HG02642 (cell line): ENCODE measurements around the gene HOXA10.

Experiments used
- ATAC-seq: cut with Tn5 transposase; IDR thresholded peaks from one replicate; pipeline ENCODE4 v1.9.1; 2021; ENCODE audit warnings: mild to moderate bottlenecking; ENCODE audit not compliant: unreplicated experiment, poor library complexity

HOXA10 gene

GRCh38 chr7:27180431-27181420 lies 6.6 kb upstream of the HOXA10 start:
- no peak for ATAC-seq

- ATAC-seq = no peak
Measured at GRCh38 chr7:27179503-27180430, 5.6 kb upstream of the HOXA10 start.

- no peak for ATAC-seq
Measured at GRCh38 chr7:27179030-27179429, 4.9 kb upstream of the HOXA10 start.

DNA sequence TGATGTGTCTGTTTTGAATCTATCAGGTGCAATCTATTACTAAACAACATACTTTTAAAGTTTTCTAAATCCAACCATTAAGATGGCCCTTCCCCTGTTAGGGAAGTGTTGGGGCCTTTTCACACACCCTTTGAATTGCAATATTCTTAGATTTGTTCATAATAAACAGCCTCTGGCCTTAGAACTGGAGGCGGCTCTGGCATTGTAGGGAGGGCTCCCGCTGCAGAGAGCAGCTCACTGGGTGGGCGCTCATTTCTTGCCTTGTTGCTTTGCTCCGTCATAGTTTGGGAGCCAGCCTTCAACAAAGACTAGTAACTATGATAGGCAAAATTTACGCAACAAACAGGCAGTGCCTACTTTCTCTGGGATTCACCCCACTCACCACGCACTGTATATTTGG lies 4.2 kb upstream of the HOXA10 start:
- ATAC-seq = no peak

GRCh38 chr7:27177795-27178320 lies 3.7 kb upstream of the HOXA10 start:
- no peak for ATAC-seq

DNA sequence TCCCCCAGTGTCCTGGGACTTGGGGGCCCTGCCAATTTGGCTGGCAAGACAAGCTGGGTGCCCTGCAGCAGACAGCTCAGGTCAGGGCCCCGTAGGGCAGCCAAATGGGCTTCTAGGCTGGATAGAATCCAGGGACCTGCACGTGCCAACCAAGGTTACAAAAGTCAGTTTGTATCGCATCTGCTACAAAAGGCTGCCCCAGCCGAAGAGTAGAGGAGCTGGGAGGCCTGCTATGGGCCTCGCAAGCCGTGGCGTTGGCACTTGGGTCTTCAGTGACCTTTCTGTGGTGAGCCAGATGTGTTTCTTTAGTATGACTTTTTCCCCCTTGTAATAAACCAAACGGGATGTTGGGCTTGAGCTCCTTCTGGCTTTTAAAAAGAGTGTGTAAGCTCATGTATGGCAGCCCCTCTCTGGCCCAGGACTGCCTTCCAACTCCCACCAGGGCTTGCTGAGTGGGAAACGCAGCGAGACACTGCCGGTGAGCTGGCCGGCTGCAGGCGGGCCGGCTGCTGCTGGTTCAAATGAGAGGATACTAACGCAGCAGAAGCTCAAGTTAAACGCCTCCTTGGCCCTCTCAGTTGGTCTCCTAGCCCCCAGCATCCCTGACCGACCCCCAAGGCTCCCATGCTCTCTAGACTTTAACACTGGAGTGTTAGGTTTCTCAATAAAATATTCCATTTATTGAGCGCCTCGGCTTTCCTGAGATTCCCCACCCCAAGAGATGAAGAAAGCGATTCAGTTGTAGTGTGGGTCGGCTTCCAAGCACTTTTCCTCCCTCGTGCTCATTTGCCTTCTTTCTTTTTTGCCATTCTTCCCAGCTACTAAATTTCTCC lies 3.1 kb upstream of the HOXA10 start:
- no peak for ATAC-seq

DNA sequence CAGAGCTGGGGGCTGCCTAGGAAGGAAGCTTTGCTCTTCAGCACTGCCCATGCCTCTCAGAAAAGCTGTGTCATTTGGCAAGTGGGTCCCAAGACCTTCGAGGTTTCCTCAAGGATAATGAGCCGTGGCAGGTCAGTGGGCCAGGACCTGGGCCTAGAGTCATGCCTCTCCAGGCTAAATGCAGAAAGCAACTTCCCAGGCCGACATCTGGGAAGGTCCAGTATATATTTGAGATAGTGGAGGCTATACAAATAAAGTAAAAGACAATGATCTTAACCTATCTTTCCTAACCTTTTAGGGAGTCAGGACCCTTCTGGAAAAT lies 2.4 kb upstream of the HOXA10 start:
- ATAC-seq = no peak

GRCh38 chr7:27175626-27176523 lies 1.8 kb upstream of the HOXA10 start:
- ATAC-seq = no peak

DNA sequence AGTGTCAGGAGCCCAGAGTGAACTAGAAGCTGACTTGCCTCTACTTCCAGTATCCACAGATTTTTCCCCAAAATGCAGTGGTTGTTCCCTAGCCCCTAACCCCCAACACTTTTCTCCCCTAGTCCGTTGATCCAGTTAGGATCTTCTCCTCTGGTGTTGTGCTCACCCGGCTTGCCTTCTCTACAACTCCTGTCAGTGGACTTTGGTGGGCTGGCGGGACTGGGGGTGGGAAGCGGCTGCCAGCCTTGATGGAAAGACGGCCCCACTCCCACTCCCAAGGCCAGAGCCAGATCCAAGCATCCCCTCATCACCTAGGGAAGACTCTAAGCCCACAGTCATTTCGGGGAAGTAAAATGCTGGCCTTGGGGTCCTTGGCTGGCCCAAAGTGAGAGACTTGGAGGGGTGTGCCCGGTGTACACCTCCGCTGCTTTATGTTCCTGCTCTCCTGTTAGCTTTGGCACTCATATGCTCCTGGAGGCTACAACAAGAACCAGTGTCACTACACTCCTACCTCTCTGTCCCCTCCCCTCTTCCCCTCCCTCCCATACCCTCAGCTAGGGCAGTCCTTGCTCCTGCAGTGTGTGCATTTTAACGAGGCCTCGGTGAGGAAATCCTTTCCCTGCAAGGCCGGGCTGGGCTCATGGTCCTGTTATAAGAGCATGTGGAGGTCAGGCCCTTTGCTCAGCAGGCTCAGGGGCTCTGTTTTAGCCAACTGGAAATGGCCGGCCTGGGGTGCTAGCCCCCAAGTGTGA lies 930 bp upstream of the HOXA10 start:
- ATAC-seq = no peak

GRCh38 chr7:27173511-27173955 lies 587 bp downstream of the HOXA10 start:
- no peak for ATAC-seq

GRCh38 chr7:27172823-27173510 lies 1.2 kb downstream of the HOXA10 start:
- ATAC-seq = no peak

GRCh38 chr7:27172315-27172774 lies 1.8 kb downstream of the HOXA10 start:
- no peak for ATAC-seq

GRCh38 chr7:27171637-27172314 lies 2.3 kb downstream of the HOXA10 start:
- ATAC-seq = no peak

GRCh38 chr7:27171325-27171636 lies 2.8 kb downstream of the HOXA10 start:
- ATAC-seq = no peak

GRCh38 chr7:27170426-27171324 lies 3.4 kb downstream of the HOXA10 start:
- ATAC-seq = no peak
